H1 (cell line): ENCODE data around the gene AGAP1. TPM values are rescaled to one million over a fixed set of nuclear protein-coding genes. Genes with fewer than 3 reads are reported as not detected.

Source experiments
- ATF2 ChIP-seq: IDR thresholded peaks from 2 replicates; pipeline ENCODE4 v1.6.1; 2012; ENCODE audit warnings: low read length, inconsistent platforms
- KDM5A ChIP-seq: fragments of 200-600 bp; IDR thresholded peaks from 2 replicates; pipeline ENCODE4 v1.7.1; 2012; ENCODE audit warnings: mild to moderate bottlenecking, low read length, inconsistent platforms, mixed read lengths
- RAD21 ChIP-seq, 2 experiments: IDR thresholded peaks in 1 of 2; conservative IDR thresholded peaks in 1 of 2; 2 replicates each; pipeline ENCODE4 v1.6.1; 2011; ENCODE audit warnings: low read depth in 2 of 2, low read length in 2 of 2, improper control_type of control experiment in 1 of 2, inconsistent platforms in 1 of 2, mild to moderate bottlenecking in 1 of 2, moderate library complexity in 1 of 2
- RNF2 ChIP-seq: fragments of 200-900, 300-1000 bp; sonication (generic); IDR thresholded peaks from 2 replicates; pipeline ENCODE4 v1.7.1; 2016; ENCODE audit warnings: borderline replicate concordance, low read depth, mild to moderate bottlenecking, antibody characterized with exemption, low read length; ENCODE audit not compliant: poor library complexity, severe bottlenecking; ENCODE audit errors: missing control alignments
- TBP ChIP-seq: IDR thresholded peaks from 2 replicates; pipeline ENCODE4 v1.6.1; 2011; ENCODE audit warnings: low read depth, low read length, improper control_type of control experiment
- ZNF274 ChIP-seq: IDR thresholded peaks from 2 replicates; pipeline ENCODE4 v1.7.0; 2012; ENCODE audit warnings: low read length, borderline replicate concordance; ENCODE audit errors: extremely low read depth
- polyA plus RNA-seq, 7 experiments: library from polyadenylated mRNA; depleted of rRNA in 3 of 7; stranded (reverse) in 5 of 7; unstranded in 2 of 7; fragments of >200 nt in 5 of 7; fragments of 200-250 nt in 2 of 7; gene quantifications; 1 replicate in 5 of 7; 2 replicates in 1 of 7; 4 replicates in 1 of 7; pipeline versions ENCODE4 v1.2.1 to v1.2.3, GENCODE V29; 2011 to 2013; ENCODE audit warnings: missing spikeins in 2 of 7, mixed read lengths in 2 of 7
- total RNA-seq: library from RNA; stranded (reverse); fragmentation: NEBNext Ultra II Directional; extraction: Animal tissue kit (Norgen Biotek cat#: 25700); gene quantifications from 2 replicates; pipeline ENCODE4 v1.2.1, GENCODE V29; 2021

Gene AGAP1
- total and polyA plus RNA-seq, 2 of the 8 experiments (the other 6 are each of a cell fraction or from before 2014, with no cell fraction given): 18.1 to 39.4 TPM

GRCh38 chr2:235647264-235647663, 153.4 kb downstream of the AGAP1 start (continued):
- no peak for TF ChIP-seq RAD21 (IDR thresholded peaks at IDR 0.05 in 1 of 2, conservative IDR thresholded peaks at IDR 0.05 in 1 of 2; ENCODE audit: low read depth in 2 of 2, low read length in 2 of 2)
- no peak for TF ChIP-seq ZNF274
- TF ChIP-seq RNF2: no peak
- TF ChIP-seq TBP: no peak
- TF ChIP-seq ATF2: no peak
- TF ChIP-seq KDM5A: no peak
